ENCODE results near the gene RNF217.

DNA sequence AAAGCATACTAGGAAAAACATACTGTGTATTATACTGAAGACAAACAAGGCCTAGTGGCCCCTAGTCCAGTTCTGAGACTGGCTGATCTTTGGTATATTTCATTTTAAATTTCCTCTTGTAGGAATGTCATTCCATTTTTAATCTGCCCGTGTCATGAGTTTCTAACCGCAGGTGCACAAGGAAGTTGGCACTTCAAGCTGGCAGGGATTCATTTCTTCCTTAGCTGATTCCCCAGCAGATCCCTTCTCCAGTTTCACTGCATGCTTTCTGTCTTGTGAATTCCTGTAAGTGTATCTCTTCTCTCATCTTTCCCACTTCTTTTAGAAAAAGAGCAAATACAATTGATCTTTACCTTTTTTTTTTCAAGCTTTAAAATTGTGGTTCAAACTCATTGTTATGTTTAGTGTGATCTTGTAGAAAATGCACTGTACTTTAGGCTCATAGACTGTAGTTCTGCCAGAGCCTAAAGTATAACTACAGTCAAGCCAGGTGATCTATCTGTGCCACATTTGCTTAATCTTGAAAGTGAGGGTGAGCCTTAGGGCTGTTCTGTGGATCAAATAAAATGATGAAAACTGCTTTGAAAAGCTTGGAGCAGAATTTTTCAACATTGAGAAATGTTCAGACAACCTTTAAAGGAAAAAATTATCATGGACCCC, 37.0 kb downstream of the RNF217 start:
- no peak for TF ChIP-seq SIN3A (conservative IDR thresholded peaks at IDR 0.05 in 1 of 2, IDR thresholded peaks at IDR 0.05 in 1 of 2; ENCODE audit: low read depth in 1 of 2, low read length in 2 of 2)
- TF ChIP-seq TAF1 (IDR thresholded peaks at IDR 0.05; ENCODE audit: low read depth, low read length), result no peak
- TF ChIP-seq, protein P1, sequence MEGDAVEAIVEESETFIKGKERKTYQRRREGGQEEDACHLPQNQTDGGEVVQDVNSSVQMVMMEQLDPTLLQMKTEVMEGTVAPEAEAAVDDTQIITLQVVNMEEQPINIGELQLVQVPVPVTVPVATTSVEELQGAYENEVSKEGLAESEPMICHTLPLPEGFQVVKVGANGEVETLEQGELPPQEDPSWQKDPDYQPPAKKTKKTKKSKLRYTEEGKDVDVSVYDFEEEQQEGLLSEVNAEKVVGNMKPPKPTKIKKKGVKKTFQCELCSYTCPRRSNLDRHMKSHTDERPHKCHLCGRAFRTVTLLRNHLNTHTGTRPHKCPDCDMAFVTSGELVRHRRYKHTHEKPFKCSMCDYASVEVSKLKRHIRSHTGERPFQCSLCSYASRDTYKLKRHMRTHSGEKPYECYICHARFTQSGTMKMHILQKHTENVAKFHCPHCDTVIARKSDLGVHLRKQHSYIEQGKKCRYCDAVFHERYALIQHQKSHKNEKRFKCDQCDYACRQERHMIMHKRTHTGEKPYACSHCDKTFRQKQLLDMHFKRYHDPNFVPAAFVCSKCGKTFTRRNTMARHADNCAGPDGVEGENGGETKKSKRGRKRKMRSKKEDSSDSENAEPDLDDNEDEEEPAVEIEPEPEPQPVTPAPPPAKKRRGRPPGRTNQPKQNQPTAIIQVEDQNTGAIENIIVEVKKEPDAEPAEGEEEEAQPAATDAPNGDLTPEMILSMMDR (IDR thresholded peaks at IDR 0.05; ENCODE audit: control extremely low read depth in 1 of 3, insufficient read depth in 1 of 3, low read depth in 1 of 3, low read length in 3 of 3), result no peak
- TF ChIP-seq, protein P2, sequence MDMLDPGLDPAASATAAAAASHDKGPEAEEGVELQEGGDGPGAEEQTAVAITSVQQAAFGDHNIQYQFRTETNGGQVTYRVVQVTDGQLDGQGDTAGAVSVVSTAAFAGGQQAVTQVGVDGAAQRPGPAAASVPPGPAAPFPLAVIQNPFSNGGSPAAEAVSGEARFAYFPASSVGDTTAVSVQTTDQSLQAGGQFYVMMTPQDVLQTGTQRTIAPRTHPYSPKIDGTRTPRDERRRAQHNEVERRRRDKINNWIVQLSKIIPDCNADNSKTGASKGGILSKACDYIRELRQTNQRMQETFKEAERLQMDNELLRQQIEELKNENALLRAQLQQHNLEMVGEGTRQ (IDR thresholded peaks at IDR 0.05; ENCODE audit: low read length), result no peak
- TF ChIP-seq GABPA (IDR thresholded peaks at IDR 0.05; ENCODE audit: borderline replicate concordance, insufficient read depth, low read length), result no peak
- TF ChIP-seq, protein P3, sequence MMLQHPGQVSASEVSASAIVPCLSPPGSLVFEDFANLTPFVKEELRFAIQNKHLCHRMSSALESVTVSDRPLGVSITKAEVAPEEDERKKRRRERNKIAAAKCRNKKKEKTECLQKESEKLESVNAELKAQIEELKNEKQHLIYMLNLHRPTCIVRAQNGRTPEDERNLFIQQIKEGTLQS (IDR thresholded peaks at IDR 0.05; ENCODE audit: insufficient read depth, low read depth, low read length), result no peak
- TF ChIP-seq CEBPB (IDR thresholded peaks at IDR 0.05; ENCODE audit: low read depth, low read length), result no peak
- no peak for TF ChIP-seq POLR2AphosphoS5 (IDR thresholded peaks at IDR 0.05; ENCODE audit: low read depth, low read length)
- no peak for TF ChIP-seq POLR2A (IDR thresholded peaks at IDR 0.05; ENCODE audit: control extremely low read depth in 1 of 2, low read depth in 2 of 2, low read length in 2 of 2)
- no peak for TF ChIP-seq HDAC2 (IDR thresholded peaks at IDR 0.05; ENCODE audit: borderline replicate concordance in 1 of 2, low read depth in 2 of 2, low read length in 2 of 2)
- TF ChIP-seq RNF2 (IDR thresholded peaks at IDR 0.05; ENCODE audit: borderline replicate concordance, low read depth, low read length, missing control alignments, poor library complexity, severe bottlenecking), result no peak
- no peak for TF ChIP-seq SRF (IDR thresholded peaks at IDR 0.05; ENCODE audit: low read depth, low read length)
- no peak for TF ChIP-seq RFX5 (IDR thresholded peaks at IDR 0.05; ENCODE audit: borderline replicate concordance, low read depth, low read length)

Measured in H1 (cell line).